CD4-positive, alpha-beta T cell treated with Interleukin-6 at 100 ng/mL for 8 hours (primary cell): ENCODE results near the gene PRRT4.

ENCODE experiments used
- DNase-seq: peaks from one replicate; pipeline ENCODE4 v3.0.0-alpha.2; 2020; ENCODE audit warnings: mixed read lengths, low spot score

Gene PRRT4

DNA sequence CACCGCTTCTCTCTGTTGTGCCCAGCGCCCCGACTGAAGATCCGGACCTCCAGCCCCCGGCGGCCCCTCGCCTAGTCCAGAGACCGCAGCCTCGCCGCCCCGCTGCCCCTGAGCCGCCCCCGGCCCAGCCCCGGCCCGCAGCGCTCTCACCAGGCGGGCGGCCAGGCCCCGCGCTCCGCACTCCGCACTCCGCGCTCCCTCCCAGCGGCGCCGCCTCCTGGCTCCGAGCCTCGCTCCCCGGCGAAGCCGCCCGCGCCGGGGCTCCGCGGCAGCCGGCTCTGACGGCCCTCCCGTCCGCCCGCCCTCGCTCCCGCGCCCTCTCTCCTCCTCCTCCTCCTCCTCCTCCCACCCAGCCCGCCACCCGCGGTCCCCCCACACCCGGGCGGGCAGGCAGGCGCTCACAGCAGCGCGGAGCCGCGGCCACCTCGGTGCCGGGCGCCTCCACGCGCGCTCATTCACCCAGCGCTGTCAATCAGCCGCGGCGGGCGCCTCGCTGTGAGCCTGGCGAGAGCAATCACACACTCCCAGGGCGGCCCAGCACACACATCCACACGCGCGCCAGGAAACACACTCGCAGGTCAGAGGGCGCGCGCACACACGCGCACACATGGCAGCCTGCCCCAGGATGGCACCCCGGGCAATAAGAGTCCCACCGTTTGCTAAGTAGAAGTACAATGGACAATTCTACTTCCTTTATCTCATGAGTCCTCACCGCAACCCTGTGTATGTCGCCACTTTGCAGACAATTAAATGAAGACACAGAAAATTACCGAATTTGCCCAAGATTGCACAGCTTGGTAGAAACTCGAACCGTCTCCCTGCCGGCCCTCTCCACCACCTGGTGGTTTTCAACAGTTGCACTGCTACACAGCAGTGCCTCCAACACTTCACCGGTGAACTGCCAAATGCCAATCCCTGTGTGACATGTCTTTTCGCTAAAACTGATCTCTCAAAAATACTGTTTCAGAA lies at the start of gene PRRT4:
Gene PRRT4, minus strand, starts transcription at position 280 of the 969 bp plus-strand sequence.
- DNase-seq: peak; percentile 48

DNA sequence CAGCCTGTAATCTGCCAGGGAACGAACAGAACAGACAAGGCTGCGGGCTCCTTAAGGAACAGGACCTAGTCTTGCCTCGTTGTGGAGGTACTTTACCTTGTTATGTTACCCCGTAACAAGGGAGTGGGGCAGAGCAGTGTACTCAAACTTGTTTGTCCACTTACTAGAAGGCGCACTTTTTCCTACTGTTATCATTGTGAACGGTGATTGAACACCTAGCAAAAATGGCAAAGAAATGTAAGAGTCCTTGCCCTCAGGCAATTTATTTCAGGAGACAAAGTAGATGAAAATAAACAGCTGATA lies 48.9 kb upstream of the PRRT4 start:
- DNase-seq: no peak

DNA sequence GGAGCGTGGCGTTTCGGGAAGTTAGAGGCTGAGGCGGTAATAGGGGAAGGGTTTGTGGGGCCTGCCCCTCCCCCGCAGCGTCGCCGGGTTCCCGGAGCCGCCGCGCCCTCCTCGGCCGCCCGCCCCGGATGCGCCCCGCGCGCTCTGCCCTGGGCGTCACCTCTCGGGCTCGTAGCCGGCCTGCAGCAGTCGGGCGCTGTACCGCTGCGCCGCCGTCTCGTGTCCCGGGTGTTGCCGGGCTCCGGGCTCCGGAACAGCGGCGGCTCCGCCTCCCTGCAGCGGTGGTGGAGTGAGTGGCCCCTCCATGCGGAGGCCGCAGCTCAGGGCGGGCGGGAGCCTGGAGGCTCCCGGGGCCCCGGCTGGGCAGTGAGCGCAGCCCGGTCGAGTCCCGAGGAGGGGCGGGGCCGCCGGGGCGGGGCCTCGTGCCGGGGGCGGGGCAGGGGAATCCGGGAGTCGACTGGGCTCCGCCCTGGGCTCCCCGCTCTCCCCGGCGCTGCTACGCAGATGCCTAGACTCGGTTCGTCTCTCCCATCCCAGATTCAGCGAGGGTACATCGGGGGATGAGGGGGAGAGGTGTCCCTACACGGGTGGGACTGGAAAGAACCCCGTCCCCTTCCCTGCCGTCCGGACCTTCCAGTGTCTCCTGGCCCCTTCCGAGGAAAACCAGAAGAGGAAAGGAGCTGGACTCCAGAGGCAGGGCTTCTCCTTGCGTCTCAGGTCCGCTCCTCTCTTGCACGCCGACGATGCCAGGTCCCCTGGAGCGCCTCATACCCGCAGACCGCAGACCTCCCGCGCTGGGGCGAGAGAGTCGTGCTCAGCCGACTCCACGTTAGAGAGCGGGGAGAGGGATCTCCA lies 48.3 kb upstream of the PRRT4 start, which contains the start of gene IMPDH1:
Gene IMPDH1, minus strand, starts transcription at position 387 of the 855 bp plus-strand sequence. Its CDS starts 81 bp downstream, at position 306.
- peak; percentile 83 for DNase-seq

DNA sequence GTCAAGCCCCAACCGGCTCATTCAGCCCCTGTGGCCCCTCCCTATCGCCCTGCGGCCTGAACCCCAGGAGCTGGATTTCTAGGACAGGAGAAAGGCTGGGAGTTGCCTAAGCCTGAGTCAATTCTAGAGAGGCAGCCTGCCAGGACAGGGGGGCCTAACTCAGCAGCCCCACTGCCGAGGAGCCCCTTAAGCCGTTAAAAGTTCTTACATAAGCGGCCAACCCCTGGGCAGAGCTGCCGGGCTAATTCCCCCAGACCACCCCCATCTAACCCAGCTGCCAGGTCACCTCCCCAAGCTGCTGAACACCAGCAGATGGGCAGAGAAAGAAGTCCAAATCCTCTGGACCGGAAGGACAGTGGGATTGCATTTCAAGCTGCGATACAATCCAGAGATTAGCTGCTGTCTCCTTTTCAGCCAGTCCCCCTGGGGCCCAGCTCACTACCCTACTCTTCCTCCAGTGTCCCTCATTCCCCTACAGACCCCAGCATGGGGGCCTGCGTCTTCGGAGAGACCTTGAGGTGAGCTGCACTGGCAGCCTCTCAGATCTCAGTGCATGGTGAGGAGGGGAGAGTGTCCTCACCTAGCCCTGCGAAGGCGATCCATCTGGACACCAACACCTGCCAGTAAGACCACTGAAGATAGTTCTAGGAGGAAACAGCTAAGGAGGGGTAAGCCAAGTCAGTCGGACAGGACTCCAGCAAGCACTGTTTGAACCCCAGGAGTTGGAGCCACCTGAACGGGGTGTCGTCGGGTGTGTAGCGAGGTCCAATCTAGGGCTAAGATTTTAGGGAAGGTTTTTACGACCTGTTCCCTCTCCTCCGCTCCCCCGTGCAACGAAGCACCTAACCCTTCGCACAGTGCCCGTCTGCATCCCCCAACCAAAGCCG lies 47.5 kb upstream of the PRRT4 start:
- no peak for DNase-seq

DNA sequence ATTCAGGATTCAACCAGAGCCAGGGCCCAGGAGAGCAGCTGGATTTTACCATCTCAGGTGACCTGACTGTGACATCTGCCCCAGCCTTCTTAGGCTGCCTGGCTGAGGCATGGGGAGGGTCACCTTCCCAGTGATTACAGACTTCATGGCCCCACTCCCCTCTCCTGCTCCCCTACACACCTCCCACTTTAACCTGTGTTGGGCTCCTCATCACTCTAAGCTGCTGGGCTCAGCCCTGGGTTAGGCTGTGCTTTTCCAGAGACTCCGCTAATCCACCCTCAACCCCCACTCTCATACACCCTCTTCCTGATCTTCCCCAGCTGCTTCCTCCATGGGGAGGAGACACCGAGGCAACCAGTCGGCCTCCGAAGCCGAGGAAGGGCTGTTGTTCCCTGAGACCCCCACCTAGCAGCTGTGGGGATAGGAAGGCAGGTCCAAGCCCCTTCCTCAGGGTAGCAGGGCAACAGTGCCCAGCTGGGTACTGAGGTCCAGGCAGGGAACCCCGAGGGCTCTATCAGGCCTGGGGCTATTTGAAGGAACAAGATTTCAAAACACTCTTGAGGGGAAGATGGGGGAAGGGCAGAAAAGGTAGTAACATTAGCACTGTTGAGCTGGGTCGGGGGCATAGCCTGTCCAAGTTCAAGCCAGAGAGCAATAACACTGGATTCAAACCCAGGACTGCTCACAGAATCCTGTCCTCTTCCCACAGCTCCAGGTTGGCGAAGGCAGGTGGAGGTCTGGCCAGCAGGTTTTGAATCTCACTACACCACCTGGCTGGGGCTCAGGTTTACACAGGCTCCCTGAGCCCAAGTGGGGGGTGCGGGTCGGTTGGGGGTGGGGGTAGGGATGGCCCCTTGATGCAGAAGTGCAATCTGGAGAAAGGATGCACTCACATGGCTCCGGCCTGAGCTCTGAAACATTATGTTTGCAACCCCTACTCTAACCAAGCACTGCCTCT lies 46.5 kb upstream of the PRRT4 start:
- DNase-seq: no peak

DNA sequence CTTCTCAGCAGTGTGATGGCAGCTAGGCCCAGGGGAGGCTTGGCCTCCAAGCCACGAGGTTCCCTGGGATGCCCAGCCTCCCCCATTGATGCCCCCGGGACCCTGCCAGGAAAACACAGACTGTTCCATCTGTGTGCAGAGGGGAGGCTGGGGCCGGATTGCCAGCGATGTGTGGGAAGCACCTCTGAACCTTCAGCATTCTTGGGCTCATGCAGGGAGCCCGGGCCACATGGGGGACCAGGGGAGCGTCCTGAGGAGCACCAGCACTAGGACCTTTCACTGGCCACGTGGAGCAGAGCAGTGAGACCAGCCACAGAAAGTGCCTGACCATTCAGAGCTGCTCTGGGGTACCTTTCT lies 45.7 kb upstream of the PRRT4 start:
- DNase-seq: no peak

DNA sequence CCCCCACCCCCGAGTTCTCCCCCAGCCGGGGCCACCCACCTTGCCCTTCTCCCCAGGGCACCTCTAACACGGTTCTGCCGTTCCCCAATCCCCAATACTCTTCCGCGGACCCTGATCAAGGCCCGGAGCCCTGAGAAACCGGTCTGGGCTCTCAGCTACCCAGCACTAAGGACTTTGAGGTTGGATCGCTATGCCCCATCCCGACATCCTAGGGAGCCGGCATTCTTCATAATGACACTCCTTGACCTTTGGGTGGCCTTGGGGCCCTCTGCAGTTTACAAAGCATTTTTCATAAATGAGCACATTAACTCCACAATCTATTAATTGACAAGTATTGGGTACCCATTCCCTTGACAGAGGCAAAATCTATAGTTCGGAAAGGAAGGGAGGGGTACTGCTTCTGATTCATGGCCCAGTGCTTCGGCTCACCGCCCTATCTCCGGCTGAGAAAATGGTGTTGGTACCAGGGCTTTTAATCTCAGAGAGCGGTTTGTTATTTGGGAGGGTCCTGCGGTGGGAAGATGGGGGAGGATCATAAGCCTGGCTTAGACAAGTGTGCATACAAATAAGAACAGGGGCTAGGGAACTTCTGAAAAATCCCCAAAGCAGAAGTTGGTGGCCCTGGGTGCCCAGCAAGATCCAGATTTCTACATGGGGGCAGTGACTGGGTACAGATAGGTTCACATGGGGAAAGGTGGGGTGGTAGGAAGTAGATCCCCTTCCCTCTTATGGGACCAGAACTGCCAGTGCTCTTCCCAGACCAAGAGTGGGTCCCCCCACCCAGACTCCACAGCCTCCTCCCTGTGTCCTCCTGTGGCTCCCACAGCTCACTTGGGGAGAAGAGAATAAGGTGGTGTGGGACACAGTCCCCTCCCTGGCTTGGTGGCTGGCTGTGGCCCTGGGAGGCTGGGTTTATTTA lies 45.1 kb upstream of the PRRT4 start:
- DNase-seq: no peak

DNA sequence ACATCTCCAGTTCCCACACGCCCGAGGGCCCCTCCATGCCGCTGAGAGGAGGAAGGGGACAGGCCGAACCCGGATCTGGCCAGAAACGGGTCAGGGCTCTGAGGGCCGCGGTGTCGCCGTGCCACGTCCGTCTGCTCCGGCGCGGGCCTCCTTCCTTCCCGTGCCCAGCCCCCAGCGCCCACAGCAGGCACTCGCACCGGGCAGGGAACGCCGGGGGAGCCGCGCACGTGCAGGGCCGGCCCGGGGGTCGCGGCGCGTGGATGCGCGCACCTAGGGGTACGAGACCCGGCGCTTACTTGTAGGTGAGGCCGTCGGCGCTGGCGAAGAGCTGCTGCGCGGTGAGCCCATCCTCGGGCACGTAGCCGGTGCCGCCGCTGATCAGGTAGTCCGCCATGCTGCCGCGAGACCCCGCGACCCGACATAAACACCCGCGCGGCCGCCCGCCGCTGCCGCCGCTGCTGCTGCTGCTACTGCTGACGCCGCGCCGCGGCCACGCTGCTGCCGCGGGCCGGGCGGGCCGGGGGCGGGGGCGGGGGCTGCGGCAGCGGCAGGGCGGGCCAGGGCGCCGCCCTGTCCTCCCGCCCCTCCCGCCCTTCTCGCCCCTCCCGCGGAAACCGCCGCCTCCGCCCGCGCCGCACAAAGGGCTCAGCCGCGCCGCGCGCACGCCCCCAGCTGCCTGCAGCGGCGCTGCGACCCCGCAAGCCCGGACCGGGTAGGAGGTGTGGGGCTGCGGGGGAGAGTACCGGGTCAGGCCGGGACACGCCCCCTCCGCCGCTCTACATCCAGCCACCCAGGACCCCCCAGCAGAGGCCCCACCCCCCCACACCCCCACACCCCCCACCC lies 44.2 kb upstream of the PRRT4 start:
- peak; percentile 56 for DNase-seq

DNA sequence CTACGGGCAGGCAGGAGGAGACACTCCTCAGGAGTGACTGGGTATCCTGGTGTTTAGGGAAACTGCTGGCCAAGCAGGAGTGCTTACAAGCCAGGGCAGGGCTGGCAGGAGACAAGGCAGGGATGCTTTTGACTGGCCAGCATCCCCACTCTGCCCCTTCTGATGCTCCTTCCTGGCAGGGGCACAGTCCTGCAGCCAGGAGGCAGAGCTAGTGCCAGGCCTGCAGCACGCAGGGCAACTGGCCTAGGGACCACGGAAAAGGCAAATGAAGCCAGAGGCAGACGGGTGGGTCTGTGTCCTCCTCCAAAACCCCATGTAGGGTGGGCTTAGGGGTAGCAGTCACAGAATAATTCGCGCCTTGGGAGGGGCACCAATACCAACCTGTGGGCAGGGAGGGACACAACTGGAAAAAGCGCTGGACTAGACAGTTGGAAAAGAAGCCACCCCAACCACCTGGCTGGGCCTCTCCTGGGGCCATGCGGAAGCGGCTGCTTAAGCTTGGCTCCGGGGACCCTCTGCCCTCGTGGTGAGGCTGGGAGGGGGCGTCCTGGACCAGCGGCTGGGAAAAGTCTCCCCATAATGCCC lies 43.5 kb upstream of the PRRT4 start:
- no peak for DNase-seq

DNA sequence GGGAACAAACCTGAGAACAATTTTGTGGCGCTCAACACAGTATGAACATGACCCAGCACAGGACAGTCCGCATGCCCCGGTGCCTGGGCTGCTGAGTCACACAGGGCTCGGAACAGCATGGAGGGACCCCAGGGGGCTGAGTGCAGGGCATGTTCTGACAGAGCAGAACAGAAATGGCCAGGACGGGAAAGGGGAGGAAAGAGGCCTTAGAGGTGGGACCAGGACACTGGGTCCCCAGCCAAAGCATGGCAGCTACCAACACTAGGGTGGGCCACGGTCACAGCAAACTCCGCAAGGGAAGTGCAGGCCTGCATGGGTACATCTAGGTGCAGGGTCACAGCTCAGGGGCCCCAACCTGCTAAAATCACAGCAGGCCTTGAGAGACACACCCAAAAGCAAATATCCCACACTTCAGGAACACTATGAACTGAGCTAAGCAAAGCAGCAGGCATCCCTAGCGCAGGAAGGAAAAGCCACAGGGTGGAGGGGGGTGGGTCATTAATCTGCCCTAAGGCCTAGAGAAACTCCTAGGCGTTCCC lies 42.7 kb upstream of the PRRT4 start:
- no peak for DNase-seq

DNA sequence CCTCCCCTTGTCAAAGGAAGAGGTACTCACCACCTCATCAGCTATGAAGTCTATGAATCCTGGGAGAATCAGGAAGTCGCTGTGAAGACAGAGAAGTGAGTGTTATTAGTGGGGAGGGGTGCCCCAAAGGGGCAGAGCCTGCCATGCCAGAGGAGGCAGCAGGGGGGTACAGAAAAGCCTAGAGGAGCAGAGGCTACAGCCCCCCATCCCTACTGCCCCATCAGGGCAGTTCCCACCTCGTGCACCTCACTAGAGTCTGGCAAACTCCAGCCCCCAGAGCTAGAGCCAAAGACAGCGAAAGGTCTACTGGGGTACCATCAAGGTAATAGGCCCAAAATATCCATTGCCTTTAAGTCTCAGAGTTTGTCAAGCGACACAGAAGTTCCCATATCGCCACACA lies 42.2 kb upstream of the PRRT4 start:
- no peak for DNase-seq

DNA sequence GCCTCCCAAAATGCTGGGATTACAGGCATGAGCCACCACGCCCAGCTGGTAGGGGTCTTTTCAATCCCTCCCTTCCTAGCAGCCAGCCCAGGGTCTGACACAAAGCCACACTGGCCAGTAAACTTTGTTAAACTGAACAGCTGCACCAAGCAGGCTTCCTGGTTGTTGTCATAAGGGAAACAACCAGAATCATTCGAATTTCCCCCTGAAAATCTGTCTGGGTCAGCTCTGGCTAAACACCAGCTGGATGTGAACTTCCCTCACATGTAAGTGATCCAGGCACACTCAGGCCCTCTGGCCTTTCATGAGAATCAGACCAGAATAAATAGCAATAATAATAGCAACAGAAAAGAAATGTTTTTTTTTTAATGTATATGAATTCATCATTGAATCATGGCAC lies 40.9 kb upstream of the PRRT4 start:
- no peak for DNase-seq

DNA sequence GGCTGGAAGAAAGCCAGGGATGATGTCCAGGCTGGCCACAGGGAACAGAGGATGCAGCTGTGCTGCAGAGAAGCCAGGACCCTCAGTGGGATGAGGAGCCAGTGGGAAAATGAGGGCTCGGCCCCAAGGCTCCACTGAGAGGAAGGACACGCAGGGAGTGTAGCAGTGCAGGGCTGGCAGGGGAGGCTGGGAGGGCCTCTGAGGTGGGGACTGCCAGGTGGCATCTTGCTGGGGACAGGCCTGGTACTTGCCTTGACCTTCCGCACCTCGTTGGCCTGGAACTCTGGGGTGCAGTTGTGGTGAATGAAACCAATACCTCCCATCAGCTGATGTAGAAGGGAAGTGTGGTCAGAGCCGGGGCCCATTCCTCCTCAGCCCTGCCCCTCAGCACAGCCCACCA lies 39.1 kb upstream of the PRRT4 start:
- no peak for DNase-seq

DNA sequence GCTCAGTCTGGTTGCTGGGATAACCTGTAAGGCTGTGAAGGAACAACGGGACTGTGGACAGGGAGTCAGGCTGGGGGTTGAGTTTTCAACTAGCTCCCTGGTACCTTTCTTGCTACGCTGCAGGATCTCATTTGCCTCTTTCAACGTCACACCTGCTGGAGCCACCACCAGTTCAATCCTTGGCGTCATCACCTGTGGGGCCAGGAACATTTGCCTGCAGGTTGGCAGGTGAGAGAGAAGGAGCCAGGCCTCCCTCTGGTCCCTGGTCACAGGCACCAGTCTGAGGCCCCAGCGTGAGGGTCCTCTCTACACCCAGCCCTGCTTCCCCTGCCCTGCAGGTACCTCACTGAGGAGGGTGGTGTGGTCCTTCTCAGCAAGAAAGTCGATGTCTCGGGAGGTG lies 38.5 kb upstream of the PRRT4 start:
- DNase-seq: no peak

DNA sequence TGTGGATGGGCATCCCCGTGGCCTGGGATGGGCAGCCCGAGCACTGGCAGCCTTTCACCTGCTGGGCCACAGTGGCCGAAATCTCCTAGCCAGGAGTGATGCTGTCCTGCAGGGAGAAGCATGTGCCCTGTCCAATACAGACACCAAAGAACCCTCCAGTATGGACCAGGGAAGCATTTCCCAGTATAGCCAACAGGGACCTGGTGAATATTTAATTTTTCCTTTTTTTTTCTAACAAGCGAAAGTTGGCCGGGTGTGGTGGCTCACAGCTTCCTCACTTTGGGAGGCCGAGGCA lies 37.3 kb upstream of the PRRT4 start:
- no peak for DNase-seq

DNA sequence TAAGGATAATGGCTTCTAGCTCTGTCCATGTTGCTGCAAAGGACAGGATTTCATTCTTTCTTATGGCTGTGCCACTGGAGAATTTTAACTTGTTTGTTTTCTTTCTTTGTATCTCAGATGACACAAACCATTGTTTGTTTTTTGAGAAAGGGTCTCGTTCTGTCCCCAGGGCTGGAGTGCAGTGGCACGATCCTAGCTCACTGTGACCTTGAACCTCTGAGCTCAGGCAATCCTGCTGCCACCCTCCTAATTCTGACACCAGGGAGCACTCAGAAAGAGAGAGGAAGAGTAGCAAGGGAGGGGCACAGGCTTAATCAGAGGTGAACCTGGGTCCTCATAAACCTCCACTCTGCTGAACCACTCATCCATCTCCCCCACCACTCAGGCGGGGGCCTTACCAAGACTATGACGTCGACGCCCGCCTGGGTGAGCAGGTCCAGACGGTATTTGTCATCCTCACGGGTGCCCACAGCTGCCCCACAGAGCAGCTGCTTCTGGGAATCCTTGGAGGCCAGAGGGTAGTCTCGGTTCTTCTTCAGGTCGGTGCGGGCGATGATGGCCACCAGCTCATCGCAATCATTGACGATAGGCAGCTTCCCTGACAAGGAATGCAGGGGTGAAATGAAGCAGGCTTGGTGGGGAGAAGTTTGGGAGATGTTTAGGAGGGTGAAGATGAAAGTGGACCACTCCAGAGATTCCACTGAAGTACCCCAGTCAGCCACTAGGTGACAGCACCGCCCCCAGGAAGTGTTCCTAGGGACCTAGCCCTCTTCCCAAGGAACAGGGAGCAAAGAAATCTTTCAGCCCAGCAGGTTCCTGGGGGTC lies 36.7 kb upstream of the PRRT4 start:
- peak; percentile 45 for DNase-seq

DNA sequence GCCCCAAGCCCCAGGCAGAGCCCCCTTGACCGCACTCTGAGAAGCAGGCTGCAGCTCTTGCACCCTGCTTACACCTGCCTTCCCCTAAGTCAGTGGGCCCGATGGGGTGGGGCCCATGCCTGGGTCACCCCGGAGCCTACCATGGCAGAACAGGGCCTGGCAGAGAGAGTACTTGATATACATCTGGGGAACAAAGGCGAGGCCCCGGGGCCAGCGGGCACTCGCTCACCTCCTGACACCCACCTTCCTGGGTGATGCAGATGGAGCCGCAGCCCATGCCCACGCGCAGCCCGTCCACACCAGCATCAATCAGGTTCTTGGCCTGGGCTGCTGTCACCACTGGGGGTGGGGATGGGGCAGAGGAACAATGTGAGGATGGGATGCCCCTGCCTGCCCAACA lies 34.9 kb upstream of the PRRT4 start:
- DNase-seq: no peak

DNA sequence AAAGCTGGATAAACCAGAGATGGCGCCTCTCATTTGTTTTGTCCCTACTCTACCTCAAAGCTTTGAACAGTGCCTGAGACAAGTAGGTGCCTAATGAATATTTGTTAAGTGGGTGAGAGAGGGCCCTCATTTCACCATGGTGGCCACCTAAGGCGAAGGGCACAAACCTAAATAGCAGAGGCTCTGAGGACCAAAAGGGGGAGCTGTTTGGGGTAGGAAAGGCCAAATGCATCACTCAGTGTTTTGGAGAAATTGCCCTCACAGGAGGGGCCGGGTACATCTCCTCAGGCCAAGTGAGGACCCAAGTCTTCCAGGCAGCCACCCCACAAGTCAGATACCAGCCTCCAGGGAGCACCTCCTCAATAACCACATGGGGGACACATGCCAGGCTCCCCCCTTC lies 34.3 kb upstream of the PRRT4 start:
- no peak for DNase-seq
